GM13977 (cell line): ENCODE measurements around the gene STX5.

Source experiments
- DNase-seq: peaks from one replicate; pipeline ENCODE4 v3.0.0; 2012; ENCODE audit warnings: low spot score
- CTCF ChIP-seq: IDR thresholded peaks from 2 replicates; pipeline ENCODE4 v1.5.1; 2012; ENCODE audit warnings: mild to moderate bottlenecking, control low read depth; ENCODE audit not compliant: insufficient read depth; ENCODE audit errors: extremely low read depth, missing control alignments
- in situ Hi-C: fragments of 300-500 bp; cut with MboI; formaldehyde crosslinking; loops from one replicate; pipeline ENCODE4 v1.12.0; 2022; ENCODE audit warnings: low sequenced_read_pairs, low pct_unique_long_range_greater_than_20kb, mixed read lengths, inconsistent platforms; ENCODE audit not compliant: unreplicated experiment

The STX5 gene

GRCh38 chr11:62805076-62805892, 26.6 kb downstream of the STX5 start, which contains the start of gene NXF1:
TSS of gene NXF1 (minus strand) at chr11:62805440. CDS start at chr11:62805356, 84 bp downstream.
- no peak for TF ChIP-seq CTCF
- peak; percentile 99 for DNase-seq
- in situ Hi-C loops, result no loop called here

- DNase-seq, result peak; percentile 40
- TF ChIP-seq CTCF, result no peak
- in situ Hi-C loops, result no loop called here
These were observed 27.4 kb downstream of the STX5 start for GRCh38 chr11:62804310-62805075.

GRCh38 chr11:62801071-62801470, 30.8 kb downstream of the STX5 start:
- in situ Hi-C loops, result no loop called here
- TF ChIP-seq CTCF, result no peak
- no peak for DNase-seq

- DNase-seq, result no peak
- in situ Hi-C loops, result no loop called here
- TF ChIP-seq CTCF, result no peak
These were observed 32.4 kb downstream of the STX5 start for GRCh38 chr11:62799486-62799885.

GRCh38 chr11:62796281-62796680, 35.6 kb downstream of the STX5 start:
- in situ Hi-C loops, result no loop called here
- DNase-seq, result no peak
- no peak for TF ChIP-seq CTCF

GRCh38 chr11:62794201-62794775, 37.6 kb downstream of the STX5 start:
- TF ChIP-seq CTCF, result no peak
- in situ Hi-C loops, result no loop called here
- no peak for DNase-seq
